Umbilical cord (tissue), 2 donors: Measurements from ENCODE around the gene VWA3B. TPM values are rescaled to one million over a fixed set of nuclear protein-coding genes. Genes with fewer than 3 reads are reported as not detected.
"Not testable (repeated sequence)": the region's sequence is repeated elsewhere in the genome, so short reads cannot be mapped to it uniquely, and the experiment has no call there.

Experiments used
- DNase-seq: peaks from one replicate; pipeline ENCODE4 v3.0.0-alpha.2; 2015; ENCODE audit warnings: low spot score
- total RNA-seq: library from RNA; depleted of rRNA; stranded (reverse); fragments of >200 nt; gene quantifications from one replicate; pipeline ENCODE4 v1.2.3, GENCODE V29; 2014; ENCODE audit warnings: low replicate concordance; ENCODE audit not compliant: insufficient read depth

VWA3B gene
- total RNA-seq, 1 donor from 2014 or later: 6.7 TPM

DNA sequence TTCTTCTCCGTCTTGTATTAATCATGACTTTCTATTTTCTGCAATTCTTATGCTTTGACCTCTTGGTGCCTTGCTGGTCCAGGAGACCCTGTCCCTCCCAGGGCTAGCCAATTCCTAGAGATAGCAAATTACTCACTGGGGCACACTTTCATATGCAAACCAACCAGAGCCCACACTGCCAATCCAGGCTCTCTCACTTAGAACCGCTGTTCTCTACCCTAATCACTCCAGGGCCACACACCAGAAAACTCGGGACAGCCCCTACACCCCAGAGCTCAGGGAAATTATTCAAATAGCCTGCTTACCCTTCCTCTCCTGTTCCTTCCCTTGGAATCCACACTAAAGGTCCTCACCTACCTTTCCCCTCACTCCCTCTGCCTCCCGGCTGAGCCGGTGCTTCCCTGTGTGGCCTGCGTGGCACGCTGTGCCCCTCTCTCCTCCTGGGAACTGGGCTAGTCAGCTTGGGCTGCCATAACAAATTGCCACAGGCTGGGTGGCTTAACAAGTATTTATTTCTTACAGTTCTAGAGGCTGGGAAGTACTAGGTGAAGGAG lies 41.7 kb downstream of the VWA3B start:
- no peak for DNase-seq

DNA sequence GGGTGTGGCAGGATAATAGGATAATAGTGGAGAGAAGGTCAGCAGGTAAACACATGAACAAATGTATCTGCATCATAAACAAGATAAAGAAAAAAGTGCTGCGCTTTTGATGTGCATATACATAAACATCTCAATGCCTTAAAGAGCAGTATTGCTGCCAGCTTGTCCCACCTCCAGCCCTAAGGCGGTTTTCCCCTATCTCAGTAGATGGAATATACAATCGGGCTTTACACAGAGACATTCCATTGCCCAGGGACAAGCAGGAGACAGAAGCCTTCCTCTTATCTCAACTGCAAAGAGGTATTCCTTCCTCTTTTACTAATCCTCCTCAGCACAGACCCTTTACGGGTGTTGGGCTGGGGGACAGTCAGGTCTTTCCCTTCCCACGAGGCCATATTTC lies 43.1 kb downstream of the VWA3B start:
- not testable (repeated sequence) for DNase-seq

DNA sequence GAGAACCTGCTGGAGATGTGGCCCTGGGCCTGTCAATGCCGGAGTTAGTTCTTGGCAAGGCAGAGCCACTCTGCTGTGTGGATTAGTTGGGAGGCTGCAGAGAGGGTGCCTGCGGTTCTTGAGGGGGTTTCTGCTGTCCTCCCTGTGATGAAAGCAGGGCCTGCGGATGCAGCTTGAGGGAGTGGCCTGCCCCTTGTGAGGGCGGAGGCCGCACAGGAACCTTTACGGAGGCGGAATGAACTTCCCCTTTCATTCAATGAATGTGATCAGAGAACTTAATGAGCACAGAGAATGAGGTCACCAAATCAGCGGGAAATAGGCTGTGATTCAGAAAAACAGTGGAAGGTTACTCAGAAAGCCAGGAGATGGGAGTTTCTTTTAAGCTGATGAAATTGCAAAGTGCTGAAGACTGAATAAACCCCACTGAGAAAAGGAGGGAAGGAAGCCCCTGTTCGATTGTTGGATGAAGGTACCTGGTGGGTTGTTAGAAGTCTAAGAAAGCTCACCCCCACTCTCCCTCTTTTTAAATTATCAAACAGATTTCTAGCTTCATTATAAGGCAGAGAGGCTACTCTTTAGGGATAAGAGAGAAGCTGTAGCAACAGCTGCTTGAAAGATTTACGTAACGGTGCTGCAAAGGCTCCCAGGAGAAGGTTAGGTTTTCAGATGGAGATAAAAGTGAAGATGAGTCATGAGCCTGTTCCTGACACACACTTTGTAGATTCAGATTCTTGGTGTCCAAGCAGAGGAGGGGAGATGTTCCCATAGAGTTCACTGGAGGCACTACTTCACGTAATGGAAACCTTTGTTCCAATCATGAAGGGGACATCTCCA lies 47.4 kb downstream of the VWA3B start:
- DNase-seq: peak; percentile 43

DNA sequence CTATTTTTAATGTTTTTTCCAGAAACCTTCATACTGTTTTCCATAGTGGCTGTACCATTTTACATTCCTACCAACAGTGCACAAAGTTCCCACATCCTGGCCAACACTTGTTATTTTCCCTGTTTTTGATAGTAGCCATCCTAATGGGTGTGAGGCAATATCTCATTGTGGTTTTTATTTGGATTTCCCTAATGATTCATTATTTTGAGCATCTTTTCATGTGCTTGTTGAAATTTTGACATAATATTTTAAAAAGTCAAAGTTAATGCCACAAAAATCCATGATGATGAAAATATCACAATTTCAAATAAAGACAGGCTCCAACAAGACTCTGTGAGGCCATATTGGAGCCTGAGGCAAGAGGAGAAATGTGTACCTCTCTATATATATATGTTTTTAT lies 50.2 kb downstream of the VWA3B start:
- DNase-seq: no peak

DNA sequence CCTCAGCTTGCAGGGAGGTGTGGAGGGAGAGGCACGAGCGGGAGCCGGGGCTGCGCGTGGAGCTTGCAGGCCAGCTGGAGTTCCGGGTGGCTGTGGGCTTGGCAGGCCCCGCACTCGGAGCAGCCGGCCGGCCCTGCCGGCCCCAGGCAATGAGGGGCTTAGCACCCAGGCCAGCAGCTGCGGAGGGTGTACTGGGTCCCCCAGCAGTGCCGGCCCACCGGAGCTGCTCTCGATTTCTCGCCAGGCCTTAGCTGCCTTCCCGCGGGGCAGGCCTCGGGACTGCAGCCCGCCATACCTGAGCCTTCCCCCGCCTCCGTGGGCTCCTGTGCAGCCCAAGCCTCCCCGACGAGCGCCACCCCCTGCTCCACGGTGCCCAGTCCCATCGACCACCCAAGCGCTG lies 52.0 kb downstream of the VWA3B start:
- not testable (repeated sequence) for DNase-seq

DNA sequence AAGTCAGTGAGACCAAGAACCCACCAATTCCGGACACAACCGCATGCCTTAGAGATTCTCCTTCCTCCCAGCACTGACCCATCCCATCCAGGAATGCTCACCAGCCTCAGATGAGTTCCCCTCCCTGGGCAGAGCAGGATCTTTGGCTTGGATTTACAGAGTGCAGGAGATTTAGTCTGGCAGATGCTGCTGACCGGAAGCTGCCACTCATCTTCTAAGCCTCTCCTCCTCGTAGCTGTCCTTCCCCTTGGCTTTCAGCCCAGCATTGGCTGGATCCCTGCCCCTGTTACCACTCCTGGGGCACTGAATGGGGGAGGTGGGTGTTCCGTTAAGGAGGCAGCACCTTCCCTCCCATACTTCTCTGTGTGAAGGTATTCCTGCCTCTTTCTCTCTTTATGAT lies 53.2 kb downstream of the VWA3B start:
- DNase-seq: peak; percentile 83

DNA sequence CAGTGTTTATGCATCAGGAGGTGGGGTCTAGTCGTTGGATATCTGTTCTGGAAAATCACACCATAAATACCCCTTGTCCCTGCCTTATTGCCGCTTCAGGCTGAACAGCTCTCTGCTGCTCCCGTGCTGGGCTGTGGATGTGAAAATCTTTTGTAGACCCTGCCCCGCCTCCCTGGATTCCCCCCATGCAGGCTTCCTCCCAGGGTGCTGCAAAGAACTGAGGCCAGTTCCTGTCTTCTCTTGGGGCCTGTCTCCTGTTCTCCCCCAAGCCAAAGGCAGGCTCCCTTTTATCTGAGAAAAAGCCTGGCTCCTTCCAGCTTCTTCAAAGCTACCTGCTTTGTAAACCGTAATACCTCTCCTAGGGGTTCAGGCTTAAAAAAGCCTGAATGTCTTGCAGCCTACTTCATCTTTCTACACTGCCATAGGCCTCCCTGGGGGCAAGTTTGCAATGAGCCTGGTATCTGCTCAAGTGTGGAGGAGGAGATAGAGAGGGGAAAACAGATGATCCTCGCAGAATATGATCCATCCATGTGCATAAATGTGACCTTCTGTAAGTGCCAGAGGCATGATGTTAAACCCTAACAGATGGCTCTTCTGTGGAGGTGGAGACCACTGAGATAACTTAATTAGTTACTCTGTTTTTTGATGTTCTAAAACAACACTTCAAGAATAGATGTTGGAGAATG lies 55.3 kb downstream of the VWA3B start:
- DNase-seq: no peak

DNA sequence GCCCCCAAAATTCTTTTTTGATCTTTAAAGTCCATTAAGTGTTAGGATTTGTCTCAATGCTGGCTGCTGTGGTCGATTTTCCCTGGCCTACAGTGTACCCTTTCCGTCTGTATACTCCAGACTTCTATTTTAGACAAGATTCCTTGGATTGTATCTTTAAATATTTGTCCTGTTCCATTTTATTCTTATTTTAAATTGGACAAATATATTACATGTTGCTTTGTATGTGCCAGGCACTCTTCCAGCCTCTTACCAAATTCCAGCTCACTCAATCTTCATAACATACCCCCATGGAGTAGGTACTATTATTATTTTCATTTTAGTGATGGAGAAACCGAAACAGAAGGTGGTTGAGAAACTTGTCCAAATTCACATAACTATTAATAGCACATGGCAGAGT lies 58.1 kb downstream of the VWA3B start:
- no peak for DNase-seq

DNA sequence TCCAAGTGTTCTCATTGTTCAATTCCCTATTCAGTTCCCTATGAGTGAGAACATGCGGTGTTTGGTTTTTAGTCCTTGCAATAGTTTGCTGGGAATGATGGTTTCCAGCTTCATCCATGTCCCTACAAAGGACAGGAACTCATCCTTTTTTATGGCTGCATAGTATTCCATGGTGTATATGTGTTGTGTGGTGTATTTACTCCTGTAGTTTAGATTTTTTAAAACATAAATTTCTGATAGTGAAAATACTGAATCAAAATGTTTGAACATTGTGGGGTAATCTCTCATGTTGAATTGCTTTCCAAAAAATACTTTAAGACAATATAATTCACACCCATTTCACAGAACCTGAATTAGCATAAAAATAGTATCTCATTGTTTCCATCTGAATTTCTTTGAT lies 60.9 kb downstream of the VWA3B start:
- DNase-seq: not testable (repeated sequence)

DNA sequence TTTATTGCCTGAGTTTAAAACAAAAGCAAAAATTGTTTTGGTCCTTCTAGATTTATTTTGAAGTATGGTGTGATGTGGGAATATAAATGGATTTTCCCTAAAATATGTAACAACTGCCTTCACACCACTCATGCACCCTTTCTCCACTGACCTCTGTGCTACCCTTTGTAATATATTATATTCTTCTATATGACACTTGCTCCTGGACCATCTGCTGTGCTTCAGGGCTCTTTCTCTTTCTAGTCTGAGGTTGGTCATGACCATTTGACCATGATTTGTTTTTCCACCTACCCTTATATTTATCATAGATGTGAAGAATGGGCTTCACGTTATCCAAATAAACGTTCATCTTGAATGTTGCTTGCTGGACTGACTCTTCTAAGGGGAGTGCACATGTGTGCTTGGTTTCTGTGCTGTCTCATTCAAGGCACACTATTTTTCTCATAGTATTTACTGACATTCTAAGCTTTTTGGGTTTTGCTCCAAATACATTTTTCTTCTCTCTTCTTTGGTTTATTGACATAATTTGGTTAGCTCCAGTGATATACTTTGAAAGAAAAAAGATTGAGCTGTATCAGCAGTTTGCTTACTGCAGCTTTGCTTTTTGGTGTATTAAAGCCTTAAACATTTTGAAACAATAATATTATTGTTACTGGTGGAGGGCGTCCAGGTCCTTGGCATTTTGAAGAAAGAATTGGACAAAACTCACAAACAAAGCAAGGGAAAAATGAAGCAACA lies 61.8 kb downstream of the VWA3B start:
- DNase-seq: no peak

DNA sequence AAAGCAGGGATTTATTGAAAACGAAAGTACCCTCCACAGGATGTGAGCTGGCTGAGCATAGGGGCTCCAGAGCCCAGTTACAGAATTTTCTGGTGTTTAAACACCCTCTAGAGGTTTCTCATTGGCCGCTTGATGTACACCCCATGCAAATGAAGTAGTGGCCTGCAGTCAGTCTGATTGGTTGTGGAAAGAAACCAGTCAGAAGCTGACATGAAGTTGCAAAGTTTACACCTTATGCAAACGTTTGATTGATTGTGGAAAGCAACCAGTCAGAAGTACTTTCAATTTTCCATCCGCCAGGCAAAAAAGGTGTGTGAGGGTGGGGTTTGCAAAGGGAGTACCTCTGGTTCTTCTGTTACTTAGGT lies 62.3 kb downstream of the VWA3B start:
- DNase-seq: peak; percentile 36

DNA sequence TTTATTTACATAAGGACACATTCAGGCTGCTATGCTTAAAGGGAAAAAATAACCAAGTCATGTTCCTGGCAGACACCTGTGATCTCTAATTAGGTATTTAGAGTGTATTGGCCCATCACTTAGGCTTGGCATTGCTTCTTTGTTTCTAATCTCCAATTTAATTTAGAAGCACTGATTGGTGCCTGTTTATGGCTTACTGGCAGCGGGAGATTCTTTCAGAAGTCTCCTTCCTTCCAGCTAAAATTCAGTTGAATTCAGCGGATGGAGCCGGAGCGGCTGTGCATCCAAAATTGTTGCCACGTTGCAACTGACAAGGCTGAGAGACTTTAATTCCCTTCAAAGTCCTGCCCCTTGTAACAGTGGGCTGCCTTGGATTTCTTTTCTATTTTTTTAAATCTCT lies 66.5 kb downstream of the VWA3B start:
- no peak for DNase-seq

DNA sequence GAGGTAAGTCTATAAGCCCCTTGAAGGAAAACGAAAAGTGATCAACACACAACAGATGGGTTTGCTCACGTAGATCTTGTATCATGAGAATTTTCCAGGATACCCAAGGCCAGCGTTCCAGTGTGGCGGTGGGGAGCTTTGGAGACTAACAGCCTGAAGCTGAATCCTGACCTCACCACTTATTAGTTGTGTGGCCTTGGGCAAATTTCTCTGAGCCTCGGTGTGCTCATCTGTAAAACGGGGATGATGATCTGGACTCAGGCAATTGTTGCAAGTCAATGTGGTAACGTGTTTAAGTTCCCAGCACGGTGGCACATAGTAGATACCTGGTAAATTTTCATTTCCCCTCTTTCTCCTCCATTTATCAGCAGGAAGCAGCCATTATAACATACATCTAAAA lies 68.3 kb downstream of the VWA3B start:
- DNase-seq: no peak

DNA sequence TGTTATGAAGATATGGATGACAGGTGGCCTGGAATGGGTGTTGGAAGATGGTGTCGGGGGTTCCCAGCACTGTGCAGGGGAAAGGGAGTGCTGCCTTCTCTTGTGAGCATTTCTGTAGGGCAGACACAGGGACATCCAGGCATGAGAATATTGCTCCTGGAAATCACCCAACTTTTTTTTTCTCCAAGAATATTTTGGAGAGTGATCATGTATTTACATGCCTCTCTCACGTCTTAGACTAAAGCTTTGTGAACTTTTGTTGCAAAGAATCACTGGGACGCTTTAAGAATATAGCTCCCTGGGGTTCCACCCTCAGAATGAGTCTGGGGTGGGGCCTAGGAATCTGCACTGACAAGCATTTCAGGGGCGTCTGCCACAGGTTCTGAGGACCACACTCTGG lies 68.7 kb downstream of the VWA3B start:
- peak; percentile 39 for DNase-seq

DNA sequence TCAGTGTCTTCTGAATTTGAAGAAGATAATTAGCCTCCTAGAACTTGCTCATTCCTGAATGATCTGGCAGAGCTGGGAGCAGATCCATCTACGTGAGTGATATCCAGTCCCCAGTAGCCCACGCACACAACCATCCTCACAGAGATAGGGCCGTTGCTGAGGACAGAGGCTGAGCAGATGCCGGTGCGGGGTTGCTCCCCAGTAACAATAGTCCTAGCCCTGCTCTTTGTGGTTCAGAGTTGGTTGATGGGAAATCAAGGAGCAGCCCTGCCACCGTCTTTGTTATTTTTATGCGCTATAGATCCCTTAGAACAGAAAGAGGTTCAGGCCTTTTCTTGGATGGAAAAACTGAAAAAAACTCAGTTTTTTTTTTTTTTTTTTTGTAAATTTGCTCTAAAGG lies 69.3 kb downstream of the VWA3B start:
- DNase-seq: no peak

DNA sequence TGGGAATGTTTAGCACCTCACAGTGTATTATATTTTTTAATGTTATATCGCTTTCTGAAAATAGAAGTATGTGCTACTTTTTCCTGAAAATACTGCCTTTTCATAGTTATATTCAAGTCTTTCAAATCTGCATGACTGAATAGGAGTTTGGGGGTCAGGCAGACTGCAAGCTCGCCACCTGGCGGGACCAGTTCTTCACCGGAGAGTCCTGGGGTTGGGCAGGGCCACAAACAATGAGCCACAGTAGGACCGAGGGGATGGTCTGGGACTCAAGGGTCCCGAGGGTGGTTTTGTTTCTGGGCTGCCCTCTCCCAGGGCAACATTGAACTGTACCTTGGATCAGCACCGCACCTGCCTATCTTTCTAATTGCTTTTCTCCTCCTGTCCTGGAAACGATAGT lies 70.6 kb downstream of the VWA3B start:
- no peak for DNase-seq

DNA sequence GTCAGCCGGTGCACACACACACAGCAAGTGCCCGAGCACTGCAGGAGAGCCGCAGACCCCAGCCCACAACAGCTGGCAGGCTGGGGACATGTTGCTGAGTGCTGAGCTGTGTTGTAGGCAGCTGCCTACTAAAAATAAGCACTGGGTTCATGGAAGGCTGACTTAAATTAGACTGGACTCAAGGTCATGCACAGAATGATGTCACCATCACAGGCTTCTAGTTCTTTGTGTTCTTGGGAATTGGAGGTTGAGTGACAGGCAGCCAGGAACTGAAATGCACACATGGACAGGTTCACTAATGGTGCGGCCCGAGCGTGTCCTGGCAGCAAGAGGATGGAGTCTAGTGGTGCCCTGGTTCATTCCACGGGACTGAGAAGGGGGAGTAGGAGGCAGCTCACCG lies 71.3 kb downstream of the VWA3B start:
- DNase-seq: no peak

DNA sequence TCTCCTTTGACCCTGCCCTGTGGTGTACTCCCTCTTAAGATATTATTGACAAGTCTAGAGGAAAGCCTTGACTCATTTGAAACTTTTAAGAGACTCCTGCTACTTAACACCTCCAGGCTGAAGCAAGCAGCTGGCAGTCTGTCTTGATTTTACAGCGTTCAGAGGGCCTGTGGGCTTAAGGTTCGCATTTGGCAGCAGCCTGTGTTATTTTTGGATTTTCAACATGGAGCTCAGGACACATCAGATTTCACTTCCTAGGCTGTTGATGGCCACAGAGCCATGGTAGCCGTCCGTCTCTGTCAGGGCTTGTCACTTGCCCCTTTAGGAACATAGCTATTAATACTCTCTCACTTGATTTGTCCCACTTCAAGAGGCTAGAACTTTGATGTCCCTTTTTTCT lies 73.6 kb downstream of the VWA3B start:
- peak; percentile 53 for DNase-seq

DNA sequence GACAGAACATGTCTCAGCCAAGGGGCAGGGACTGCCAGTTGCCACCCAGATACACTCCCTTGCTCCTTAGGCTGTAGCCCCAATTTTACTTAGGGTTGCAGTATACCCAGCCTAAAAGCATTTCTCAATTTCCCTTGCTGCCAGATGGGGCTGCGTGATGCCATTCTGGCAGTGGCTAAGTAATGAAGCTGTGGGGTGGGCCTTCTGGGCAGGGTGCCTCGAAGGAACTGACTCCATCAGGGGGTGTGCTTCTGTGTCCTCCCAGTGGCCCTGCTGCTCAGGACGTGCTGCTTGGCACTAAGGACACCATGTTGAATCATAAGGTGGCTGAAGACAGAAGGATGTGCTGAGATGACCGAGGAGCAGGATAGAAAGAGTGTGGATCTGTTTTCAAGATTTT lies 74.2 kb downstream of the VWA3B start:
- DNase-seq: no peak

DNA sequence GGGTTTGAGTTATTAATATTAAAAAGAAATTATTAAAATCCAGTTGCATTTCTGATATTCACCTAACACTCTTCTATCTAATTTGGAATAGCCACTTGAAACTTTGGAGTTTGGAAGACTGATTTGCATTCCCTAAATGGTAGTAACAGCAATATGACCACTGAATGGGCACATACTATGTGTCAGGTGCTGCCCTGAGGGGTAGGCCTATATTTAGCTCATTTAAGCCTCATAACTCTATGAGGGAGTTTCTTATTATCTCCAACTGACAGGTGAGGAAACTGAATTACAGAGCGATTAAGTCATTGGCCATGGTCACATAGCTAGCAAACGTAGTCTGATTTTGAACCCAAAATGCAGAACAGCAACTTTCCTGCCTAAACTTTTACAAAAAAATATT lies 77.3 kb downstream of the VWA3B start:
- no peak for DNase-seq

DNA sequence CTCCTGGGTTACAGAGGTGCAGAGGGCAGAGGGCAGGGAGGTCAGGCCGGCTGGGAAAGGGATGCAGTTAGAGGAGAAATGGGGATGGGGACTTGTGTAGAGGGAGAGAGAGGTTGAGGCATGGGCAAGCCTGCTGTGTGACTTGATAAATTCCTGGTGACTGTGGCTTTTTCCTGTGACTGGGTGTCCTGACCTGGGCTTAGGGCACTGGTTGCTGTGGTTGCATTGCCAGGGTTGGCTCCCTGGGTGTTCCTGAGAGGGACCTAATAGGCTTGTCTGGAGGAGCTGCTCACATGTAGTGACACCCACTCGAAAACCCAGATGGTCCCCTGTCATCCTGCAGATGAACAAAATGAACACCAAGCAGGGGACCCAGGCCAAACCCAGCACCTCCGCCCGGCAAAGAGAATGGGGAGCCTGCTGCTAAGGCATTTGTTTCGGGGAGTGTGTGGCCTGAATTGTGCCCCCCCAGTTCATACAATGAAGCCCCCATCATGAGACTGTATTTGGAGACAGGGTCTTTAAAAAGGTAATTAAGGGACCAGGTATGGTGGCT lies 78.6 kb downstream of the VWA3B start:
- no peak for DNase-seq

DNA sequence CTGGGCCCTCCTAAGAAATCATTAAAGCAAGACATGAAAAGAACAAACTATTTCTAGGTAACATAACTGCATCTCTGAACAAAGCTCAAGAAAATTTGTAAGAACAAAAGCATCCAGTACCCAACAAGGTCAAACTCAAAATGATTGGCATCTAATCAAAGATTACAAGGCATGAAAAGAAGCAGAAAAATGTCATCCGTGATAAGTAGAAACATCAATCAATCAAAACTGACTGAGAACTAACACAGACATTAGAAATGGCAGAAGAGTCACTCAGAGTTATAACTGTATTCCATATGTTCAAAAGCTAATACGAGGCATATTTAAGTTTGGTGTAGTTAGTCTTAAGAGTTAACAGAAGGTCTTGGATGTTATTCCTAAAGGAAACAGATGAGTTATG lies 80.9 kb downstream of the VWA3B start:
- no peak for DNase-seq
